Liver (tissue), 2 donors: ENCODE results near the gene ZFP36L1.

Experiments
- CTCF ChIP-seq: fragments of 150-350 bp; IDR thresholded peaks from 2 replicates; pipeline ENCODE4 v1.5.1; 2017; ENCODE audit warnings: improper control_type of control experiment, low read depth, low read length; ENCODE audit not compliant: missing input control
- YY1 ChIP-seq: IDR thresholded peaks from 2 replicates; pipeline ENCODE4 v1.6.1; 2016; ENCODE audit warnings: antibody characterized with exemption, mild to moderate bottlenecking
- donor health status: healthy.

GRCh38 chr14:68747393-68747792 lies 45.5 kb downstream of the ZFP36L1 start:
- TF ChIP-seq CTCF (no peak), YY1 (no peak)
